Peyer's patch (tissue), 4 donors: ENCODE data around the gene EFNA1.

Source experiments
- POLR2A ChIP-seq, 2 donors: fragments of 450-650 bp; IDR thresholded peaks; one replicate each; pipeline ENCODE4 v1.5.1; 2017; ENCODE audit warnings: antibody characterized with exemption in 2 of 2, mild to moderate bottlenecking in 2 of 2, moderate library complexity in 2 of 2
- TF ChIP-seq, protein P1 (sequence below), 6 experiments: fragments of 450-650 bp in 4 of 6; fragments of 200-600 bp in 2 of 6; sonication (generic) in 1 of 6; IDR thresholded peaks; one replicate each; pipeline ENCODE4 v1.5.1; 2017 to 2019; ENCODE audit warnings: antibody characterized with exemption in 6 of 6, mild to moderate bottlenecking in 3 of 6, moderate library complexity in 1 of 6

DNA sequence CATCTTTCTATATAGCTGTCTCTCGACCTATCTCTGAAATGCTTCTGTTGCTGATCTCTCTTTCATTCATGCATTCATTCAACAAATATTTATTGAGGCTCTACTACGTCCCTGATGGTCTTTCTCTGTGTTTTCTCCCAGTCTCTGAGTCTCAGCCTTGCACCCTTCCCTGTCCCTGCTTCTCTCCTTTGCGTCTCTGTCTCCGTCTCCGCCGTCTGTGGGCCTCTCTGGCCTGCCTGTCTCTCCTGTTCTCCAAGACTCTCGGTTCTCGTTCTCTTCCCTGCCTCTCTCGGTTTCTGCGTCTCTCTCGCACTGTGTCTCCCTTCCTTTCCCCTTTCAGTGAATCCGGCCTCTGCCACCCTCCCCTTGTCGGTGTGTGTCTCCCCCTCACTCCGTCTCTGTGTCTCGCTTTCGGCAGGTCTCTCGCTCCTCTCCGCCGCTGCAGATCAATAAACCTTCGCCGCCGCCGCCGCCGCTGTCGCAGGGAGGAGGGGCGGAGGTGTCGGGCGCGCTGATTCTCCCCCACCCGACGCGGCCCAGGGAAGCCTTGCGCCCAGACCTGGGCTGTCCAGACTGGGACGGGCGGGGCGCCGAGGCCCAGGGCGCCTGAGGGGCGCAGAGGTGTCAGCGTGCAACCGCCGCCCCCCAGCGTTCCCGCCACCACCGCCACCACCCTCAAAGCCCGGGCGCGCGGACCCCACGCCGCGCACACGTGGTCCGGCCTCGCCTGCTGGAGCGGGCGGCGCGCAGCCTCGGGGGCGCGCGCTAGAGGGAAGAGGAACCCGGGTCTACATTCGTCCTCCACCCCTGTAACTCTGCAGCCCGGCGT is 46.0 kb upstream of the EFNA1 start:
- TF ChIP-seq, protein P1, sequence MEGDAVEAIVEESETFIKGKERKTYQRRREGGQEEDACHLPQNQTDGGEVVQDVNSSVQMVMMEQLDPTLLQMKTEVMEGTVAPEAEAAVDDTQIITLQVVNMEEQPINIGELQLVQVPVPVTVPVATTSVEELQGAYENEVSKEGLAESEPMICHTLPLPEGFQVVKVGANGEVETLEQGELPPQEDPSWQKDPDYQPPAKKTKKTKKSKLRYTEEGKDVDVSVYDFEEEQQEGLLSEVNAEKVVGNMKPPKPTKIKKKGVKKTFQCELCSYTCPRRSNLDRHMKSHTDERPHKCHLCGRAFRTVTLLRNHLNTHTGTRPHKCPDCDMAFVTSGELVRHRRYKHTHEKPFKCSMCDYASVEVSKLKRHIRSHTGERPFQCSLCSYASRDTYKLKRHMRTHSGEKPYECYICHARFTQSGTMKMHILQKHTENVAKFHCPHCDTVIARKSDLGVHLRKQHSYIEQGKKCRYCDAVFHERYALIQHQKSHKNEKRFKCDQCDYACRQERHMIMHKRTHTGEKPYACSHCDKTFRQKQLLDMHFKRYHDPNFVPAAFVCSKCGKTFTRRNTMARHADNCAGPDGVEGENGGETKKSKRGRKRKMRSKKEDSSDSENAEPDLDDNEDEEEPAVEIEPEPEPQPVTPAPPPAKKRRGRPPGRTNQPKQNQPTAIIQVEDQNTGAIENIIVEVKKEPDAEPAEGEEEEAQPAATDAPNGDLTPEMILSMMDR (IDR thresholded peaks at IDR 0.05), result no peak
- no peak for TF ChIP-seq POLR2A (IDR thresholded peaks at IDR 0.05)
